ENCODE measurements around the gene MLYCD.
A peak's percentile ranks its signal among the peaks of the same experiment; 100 is the strongest.

The MLYCD gene

GRCh38 chr16:83899978-83900377, 1.1 kb downstream of the MLYCD start:
- DNase-seq = no peak

- no peak for DNase-seq
These were observed 1.7 kb downstream of the MLYCD start for GRCh38 chr16:83900571-83900970.

DNA sequence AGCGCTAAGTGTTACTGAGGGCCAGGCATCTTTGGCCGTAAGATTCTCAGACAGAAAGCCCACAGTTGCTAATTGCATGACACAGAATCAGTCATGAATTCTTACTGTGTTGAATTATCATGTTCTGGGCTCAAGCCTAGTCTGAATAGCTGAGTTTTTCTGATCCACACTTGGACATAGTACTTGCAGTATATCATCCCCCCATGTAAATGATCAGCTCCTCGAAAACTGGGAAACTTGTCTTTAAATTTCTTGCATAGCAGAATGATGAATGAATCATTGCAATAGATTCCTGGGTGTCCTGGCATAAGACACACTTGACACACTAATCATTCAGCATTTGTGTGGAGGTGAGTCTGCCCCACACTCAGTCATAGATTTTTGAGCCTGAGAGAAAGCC, 2.2 kb downstream of the MLYCD start:
- no peak for DNase-seq

- DNase-seq = peak; percentile 50 to 58
These were observed 4.8 kb downstream of the MLYCD start for GRCh38 chr16:83903751-83904150.

DNA sequence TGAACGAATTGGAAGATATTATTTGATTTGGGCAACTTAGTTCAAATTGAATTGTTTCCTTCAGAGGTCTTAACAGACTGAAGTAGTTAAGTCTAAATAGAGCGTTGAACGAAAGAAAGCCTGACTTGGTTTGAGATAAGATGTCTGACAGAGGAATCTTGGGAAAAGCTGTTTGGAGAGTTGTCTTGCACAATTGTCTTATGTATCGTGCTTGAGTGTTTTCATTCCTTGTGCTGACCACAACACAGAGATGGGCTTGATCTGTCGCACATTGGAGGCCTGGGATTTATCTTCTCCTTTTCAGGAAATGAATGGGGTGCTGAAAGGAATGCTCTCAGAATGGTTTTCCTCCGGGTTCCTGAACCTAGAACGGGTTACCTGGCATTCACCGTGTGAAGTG, 7.8 kb downstream of the MLYCD start:
- no peak for DNase-seq

DNA sequence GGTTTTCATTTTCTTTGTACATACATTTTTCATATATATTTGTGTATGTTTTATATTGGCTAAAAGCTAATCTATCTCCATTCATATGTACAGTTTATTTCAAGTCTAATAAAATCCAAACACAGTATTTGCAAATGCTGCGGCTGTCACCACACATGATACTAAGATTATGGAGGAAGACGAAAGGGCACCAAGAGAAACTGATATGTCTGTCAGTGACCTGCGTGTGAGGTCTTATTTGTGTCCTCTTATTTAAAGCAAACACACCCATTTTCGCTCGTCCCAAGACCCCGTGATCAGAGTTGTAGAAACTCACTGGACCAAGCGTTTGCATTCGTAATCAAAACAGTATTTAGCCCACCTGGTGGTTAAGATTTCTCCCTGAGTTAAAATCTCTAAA, 8.2 kb downstream of the MLYCD start:
- DNase-seq = no peak

DNA sequence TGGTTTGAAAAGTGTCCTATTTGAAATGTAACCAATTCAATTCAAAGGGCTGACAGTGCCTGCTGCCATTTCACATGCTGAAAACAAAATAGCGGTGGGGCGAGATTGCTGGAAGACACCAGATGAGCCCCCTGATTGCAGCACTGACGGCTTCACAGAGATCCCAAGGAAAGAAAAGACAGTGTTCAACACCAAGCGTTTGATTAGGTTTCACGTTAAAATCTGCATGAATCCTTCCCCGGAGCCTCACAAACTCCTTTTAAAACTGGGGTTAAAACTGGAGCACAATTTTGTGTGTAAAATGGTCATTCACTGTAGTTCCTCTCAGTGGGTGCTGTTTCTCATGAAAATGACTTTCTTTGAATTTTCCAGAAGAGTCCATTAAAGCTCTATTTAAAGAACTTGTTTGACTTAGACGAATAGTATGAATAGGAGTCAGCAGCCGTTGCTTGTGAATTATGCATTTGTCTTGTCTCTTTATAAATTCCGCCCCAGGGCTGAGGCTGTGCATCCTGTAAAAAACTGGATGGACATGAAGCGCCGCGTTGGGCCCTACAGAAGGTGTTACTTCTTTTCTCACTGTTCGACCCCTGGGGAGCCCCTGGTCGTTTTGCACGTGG, 8.8 kb downstream of the MLYCD start:
- DNase-seq = no peak

GRCh38 chr16:83908798-83909197, 9.9 kb downstream of the MLYCD start:
- no peak for DNase-seq

DNA sequence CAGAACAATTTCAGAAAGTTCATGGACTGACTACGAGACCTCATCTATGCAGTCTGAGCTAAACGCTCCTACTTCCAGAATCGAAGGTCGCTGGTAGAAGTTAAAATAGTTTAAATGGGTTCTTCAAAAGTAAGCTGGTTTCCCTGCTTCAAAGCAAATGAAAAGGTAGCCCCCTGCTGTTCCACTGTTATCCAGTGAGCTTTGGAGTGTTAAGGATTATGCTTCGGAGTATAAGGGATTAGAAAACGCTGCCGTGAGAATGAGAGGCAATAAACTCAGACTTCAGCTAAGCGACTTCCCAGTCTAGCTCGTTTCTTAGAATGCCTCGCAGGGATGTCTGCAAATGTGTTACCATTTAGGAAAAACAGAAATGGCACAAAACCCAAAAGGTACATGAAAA, 12.4 kb downstream of the MLYCD start:
- no peak for DNase-seq

DNA sequence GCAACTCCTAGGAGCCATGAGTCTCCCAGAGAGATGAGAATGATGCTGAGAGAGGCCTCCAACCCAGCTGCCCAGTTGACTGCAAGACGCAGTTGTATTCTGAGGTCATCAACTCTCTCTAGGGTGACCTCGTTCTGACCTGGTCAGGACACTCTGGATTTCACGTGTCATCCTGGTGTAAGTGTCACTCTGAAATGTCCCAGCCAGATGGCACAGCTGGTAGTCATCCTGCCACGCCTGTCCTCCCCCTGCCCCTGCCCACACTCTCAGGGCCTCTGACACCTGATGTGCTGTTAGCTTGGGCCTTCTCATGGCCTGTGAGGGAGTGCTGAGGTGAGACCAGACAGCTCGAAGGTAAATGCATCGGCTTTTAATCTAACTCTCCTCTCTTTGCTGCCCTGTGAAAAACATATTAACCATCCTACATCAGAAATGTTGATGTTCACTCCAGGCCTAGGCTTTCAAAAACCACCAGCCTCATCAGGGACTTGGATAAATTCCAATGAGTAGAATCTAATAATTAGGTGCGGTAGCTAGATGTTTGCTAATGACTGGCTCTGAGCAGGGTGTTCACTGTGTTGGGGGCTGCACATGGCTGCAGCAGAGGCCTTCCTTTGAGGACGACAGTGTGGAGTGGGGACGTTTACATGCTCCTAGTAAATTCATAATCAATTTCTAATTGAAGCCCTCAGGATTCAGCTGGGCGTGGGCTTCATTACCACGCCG, 13.8 kb downstream of the MLYCD start:
- no peak for DNase-seq

DNA sequence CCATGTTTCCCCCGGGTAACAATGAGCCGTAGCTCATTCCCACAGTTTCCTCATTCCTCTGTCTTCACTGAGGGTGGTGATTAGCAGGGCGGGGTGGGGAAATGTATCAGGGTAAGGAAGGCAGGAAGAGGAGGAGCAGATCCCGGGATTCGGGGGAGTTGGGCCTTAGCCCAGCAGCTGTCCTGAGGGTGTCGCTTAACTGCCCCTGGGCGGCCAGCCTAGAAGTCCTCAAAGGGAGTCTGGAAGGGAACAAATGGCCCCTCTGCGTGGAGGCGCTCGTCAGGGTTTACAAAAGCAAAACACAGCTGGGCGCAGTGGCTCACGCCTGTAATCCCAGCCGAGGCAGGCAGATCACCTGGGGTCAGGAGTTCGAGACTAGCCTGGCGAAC, 14.3 kb downstream of the MLYCD start:
- no peak for DNase-seq

GRCh38 chr16:83914091-83914710, 15.3 kb downstream of the MLYCD start:
- no peak for DNase-seq

DNA sequence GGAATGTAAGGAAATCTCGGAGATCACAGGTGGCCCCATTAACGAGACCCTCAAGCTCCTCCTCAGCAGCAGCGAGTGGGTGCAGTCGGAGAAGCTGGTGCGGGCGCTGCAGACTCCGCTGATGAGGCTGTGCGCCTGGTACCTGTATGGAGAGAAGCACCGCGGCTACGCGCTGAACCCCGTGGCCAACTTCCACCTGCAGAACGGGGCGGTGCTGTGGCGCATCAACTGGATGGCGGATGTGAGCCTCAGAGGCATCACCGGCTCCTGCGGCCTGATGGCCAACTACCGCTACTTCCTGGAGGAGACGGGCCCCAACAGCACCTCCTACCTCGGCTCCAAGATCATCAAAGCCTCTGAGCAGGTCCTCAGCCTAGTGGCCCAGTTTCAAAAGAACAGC, 16.2 kb downstream of the MLYCD start:
- no peak for DNase-seq

GRCh38 chr16:83915491-83915890, 16.6 kb downstream of the MLYCD start:
- DNase-seq = no peak

- no peak for DNase-seq
These were observed 18.5 kb downstream of the MLYCD start for GRCh38 chr16:83917152-83918120.

GRCh38 chr16:83920894-83921491, 22.1 kb downstream of the MLYCD start:
- DNase-seq = no peak

DNA sequence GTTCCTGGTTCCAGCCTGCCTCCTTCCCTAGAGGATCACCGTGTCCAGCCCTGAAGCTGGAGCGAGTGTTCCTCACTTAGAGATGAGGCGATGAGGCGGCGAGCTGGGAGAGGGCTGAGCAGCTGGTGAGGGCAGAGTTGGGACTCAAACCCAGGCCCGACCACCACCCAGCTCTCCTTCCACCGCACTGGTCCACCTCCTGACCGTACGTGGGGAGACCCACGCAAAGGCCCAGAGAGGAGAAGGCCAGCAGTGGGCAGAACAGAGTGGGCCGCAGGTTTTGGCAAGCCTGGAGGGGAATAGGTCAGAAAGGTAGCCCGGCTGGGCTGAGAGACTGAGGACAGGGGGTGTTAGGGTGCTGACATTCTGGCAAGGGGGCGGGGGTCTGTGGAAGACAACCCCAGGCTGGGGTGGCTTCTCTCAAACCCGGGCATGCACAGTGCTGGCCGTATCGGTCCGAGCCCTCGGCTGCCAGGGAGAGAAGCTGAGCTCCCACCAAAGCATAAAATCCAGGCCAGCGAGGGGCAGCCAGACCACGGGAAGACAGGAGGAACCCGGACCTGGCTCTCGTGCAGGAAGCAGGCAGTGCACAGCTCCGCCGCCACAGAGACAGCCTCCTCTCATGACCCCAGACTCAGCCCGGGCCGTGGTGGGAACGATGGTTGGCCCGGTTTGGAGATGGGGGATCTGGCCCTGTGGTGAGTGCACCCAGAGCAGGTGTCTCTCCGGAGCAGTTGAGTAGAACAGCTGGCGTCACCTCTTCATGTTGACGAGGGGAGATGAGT, 24.9 kb downstream of the MLYCD start:
- no peak for DNase-seq

DNA sequence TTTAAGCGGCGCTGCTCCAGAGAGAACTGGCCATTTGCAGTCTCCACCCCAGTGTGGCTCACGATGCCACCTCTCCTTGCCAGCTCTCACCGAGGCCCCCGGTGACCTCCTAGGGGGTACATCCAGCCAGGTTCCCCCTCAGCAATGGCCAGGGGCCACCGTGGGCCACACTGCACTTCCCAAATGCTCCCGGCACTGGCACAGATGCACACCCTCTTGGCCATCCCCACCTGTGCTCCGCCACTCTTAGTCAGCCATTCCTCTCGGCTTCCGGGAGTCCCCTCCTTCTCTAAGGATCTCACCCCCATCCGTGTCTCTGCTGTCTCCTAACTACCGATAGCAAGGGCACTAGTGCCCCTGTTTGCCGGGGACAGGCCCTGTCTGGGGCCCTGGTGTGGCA, 25.8 kb downstream of the MLYCD start:
- DNase-seq = no peak

- DNase-seq = no peak
These were observed 26.4 kb downstream of the MLYCD start for GRCh38 chr16:83925095-83925905.

- DNase-seq = no peak
These were observed 27.2 kb downstream of the MLYCD start for GRCh38 chr16:83925957-83926725.

Data from SHP77 (cell line).